HG02943 (cell line): Measurements from ENCODE around the gene CTPS2.
"Not testable (repeated sequence)": the region's sequence is repeated elsewhere in the genome, so short reads cannot be mapped to it uniquely, and the experiment has no call there.

Experiments
- ATAC-seq: cut with Tn5 transposase; IDR thresholded peaks from one replicate; pipeline ENCODE4 v1.9.1; 2021; ENCODE audit warnings: mild to moderate bottlenecking, low read depth, moderate library complexity; ENCODE audit not compliant: unreplicated experiment

Gene CTPS2

GRCh38 chrX:16610121-16610621, 102.3 kb downstream of the CTPS2 start:
- no peak for ATAC-seq

GRCh38 chrX:16606142-16606720, 106.2 kb downstream of the CTPS2 start:
- ATAC-seq, result no peak

- ATAC-seq, result no peak
These were observed 108.1 kb downstream of the CTPS2 start for GRCh38 chrX:16604337-16604736.

GRCh38 chrX:16603822-16604221, 108.6 kb downstream of the CTPS2 start:
- ATAC-seq, result no peak

GRCh38 chrX:16603235-16603634, 109.2 kb downstream of the CTPS2 start:
- not testable (repeated sequence) for ATAC-seq

- no peak for ATAC-seq
These were observed 110.6 kb downstream of the CTPS2 start for GRCh38 chrX:16601885-16602284.

- no peak for ATAC-seq
These were observed 118.0 kb downstream of the CTPS2 start for GRCh38 chrX:16594490-16594889.

- no peak for ATAC-seq
These were observed 118.7 kb downstream of the CTPS2 start for GRCh38 chrX:16593801-16594200.

- ATAC-seq, result no peak
These were observed 120.2 kb downstream of the CTPS2 start for GRCh38 chrX:16592194-16592770.

- ATAC-seq, result no peak
These were observed 122.6 kb downstream of the CTPS2 start for GRCh38 chrX:16589826-16590225.

GRCh38 chrX:16589211-16589610, 123.3 kb downstream of the CTPS2 start:
- ATAC-seq, result no peak

GRCh38 chrX:16588266-16588665, 124.2 kb downstream of the CTPS2 start:
- ATAC-seq, result no peak

GRCh38 chrX:16587836-16588235, 124.6 kb downstream of the CTPS2 start:
- no peak for ATAC-seq

GRCh38 chrX:16586377-16587112, 125.9 kb downstream of the CTPS2 start:
- no peak for ATAC-seq

GRCh38 chrX:16585486-16586376, 126.7 kb downstream of the CTPS2 start:
- ATAC-seq, result no peak

- not testable (repeated sequence) for ATAC-seq
These were observed 132.3 kb downstream of the CTPS2 start for GRCh38 chrX:16580004-16580797.

- ATAC-seq, result no peak
These were observed 133.0 kb downstream of the CTPS2 start for GRCh38 chrX:16579517-16579916.

- no peak for ATAC-seq
These were observed 134.3 kb downstream of the CTPS2 start for GRCh38 chrX:16578218-16578617.

GRCh38 chrX:16577483-16578029, 134.9 kb downstream of the CTPS2 start:
- ATAC-seq, result no peak

GRCh38 chrX:16575388-16575787, 137.1 kb downstream of the CTPS2 start:
- not testable (repeated sequence) for ATAC-seq
